Ectodermal cell (in vitro differentiated cells): ENCODE measurements around the gene RHOH. TPM values are rescaled to one million over a fixed set of nuclear protein-coding genes. Genes with fewer than 3 reads are reported as not detected.
"Not testable (repeated sequence)": the region's sequence is repeated elsewhere in the genome, so short reads cannot be mapped to it uniquely, and the experiment has no call there.

ENCODE experiments used
- H3K27ac ChIP-seq: 2 replicates; pipeline ENCODE4 v1.7.0; 2013; ENCODE audit warnings: mild to moderate bottlenecking, low read depth, low read length; ENCODE audit not compliant: insufficient read depth, poor library complexity, severe bottlenecking
- H3K27me3 ChIP-seq: 2 replicates; pipeline ENCODE4 v1.7.0; 2013; ENCODE audit warnings: mild to moderate bottlenecking, low read length; ENCODE audit not compliant: insufficient read depth, control insufficient read depth, poor library complexity, severe bottlenecking
- H3K36me3 ChIP-seq: one replicate; pipeline ENCODE4 v1.7.0; 2013; ENCODE audit warnings: low read length; ENCODE audit not compliant: control insufficient read depth, insufficient read depth
- H3K4me1 ChIP-seq: one replicate; pipeline ENCODE4 v1.7.0; 2013; ENCODE audit warnings: low read length; ENCODE audit not compliant: control insufficient read depth, insufficient read depth
- H3K4me3 ChIP-seq: 2 replicates; pipeline ENCODE4 v1.7.0; 2013; ENCODE audit warnings: low read depth, low read length, control low read depth; ENCODE audit not compliant: insufficient read depth
- H3K9me3 ChIP-seq: 2 replicates; pipeline ENCODE4 v1.7.0; 2013; ENCODE audit warnings: mild to moderate bottlenecking, low read length, moderate library complexity; ENCODE audit not compliant: control insufficient read depth
- WGBS, 2 experiments: methylation state at CpG; one replicate each; pipeline ENCODE4 v1.1.7; 2013; ENCODE audit warnings: missing lambda C conversion rate in 2 of 2; 5-methylcytosine and 5-hydroxymethylcytosine counted together
- polyA plus RNA-seq, 4 experiments: library from polyadenylated mRNA; stranded (reverse); fragments of 50-300 nt; gene quantifications; one replicate each; pipeline ENCODE4 v1.2.3, GENCODE V29; 2013

RHOH gene, protein sequence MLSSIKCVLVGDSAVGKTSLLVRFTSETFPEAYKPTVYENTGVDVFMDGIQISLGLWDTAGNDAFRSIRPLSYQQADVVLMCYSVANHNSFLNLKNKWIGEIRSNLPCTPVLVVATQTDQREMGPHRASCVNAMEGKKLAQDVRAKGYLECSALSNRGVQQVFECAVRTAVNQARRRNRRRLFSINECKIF
- 1.1 TPM for polyA plus RNA-seq (2013, experiment 1 of 4)
- polyA plus RNA-seq (2013, experiment 2 of 4), result 1.1 TPM
- 0.32 TPM for polyA plus RNA-seq (2013, experiment 3 of 4)
- polyA plus RNA-seq (2013, experiment 4 of 4), result 0.77 TPM

DNA sequence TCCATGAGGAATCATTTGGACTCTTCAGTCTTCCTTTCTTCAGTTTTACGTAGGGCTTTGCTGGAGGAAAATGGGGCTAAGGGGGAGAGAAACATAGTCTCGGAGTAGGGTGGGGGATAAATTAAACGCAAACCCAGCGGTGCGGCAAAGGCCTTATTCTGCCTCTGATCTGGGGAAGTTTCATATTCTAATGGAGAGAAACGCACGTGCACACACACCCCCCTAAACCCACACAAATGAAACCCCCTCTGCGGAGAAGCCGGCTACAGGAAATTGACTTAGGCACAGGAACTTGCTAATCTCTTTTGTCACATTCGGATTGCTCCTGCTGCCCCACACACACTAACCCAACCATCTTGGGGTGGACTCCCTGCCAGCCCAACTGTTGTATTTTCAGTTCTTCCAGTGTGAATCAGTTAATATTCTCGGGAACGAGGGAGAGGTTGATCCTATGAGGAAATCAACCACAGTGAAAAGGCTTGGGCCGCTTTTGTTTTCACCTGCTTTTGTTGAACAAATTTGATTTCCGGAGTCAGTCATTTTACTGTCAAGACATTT, at the start of gene RHOH:
Gene RHOH (plus strand): TSS at position 308 of the 558 bp plus-strand sequence. CDS start 46,356 bp downstream, outside the sequence.
- H3K27me3 ChIP-seq, result no peaks in the 10 kb centered on the region
- no peaks in the 10 kb centered on the region for H3K36me3 ChIP-seq
- WGBS, 2 experiments, result 20 to 31% methylated on average over 14 of the region's 14 CpGs
- no peak within 1 kb of the TSS for H3K27ac ChIP-seq
- H3K9me3 ChIP-seq, result no peaks in the 10 kb centered on the region
- peaks cover 22% of the 10 kb centered on the region for H3K4me1 ChIP-seq
- H3K4me3 ChIP-seq, result peak within 1 kb of the TSS; percentile 6

DNA sequence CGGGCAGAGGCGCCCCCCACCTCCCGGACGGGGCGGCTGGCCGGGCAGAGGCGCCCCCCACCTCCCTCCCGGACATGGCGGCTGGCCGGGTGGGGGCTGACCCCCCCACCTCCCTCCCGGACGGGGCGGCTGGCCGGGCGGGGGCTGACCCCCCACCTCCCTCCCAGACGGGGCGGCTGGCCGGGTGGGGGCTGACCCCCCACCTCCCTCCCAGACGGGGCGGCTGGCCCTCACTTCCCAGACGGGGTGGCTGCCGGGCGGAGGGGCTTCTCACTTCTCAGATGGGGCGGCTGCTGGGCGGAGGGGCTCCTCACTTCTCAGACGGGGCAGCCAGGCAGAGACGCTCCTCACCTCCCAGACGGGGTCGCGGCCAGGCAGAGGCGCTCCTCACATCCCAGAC, 49.3 kb upstream of the RHOH start:
- 93 to 95% methylated on average over 30 to 31 of the region's 31 CpGs for WGBS, 2 experiments
- H3K9me3 ChIP-seq, result not testable (repeated sequence)

DNA sequence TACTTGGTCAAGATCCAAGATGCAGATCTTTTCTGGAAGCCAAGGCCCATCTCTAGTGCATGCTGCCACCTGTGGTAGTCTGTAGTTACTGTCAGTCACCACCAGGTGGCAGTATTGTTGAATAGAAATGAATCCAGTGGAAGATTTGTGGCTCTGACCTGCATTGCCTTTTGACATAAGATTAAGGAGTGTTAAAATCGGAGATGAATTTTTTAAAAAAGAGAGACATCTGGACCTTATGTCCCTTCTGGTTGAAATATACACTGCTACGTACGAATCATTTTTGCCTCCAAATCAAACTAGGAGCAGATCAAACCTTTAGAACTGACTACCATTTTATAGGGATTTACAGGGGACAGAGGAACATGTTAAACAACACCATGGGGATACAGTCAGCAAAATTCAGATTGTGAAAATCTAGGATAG, 46.9 kb upstream of the RHOH start:
- Histone ChIP-seq H3K4me3 (no peak overlapping the region), H3K36me3 (peaks cover 6% of the 10 kb centered on the region)

More for the DNA sequence above, 49.3 kb upstream of the RHOH start:
- H3K36me3 ChIP-seq, result peaks cover 26% of the 10 kb centered on the region
- H3K4me3 ChIP-seq, H3K27me3 ChIP-seq, H3K4me1 ChIP-seq, H3K27ac ChIP-seq: not testable (repeated sequence)

DNA sequence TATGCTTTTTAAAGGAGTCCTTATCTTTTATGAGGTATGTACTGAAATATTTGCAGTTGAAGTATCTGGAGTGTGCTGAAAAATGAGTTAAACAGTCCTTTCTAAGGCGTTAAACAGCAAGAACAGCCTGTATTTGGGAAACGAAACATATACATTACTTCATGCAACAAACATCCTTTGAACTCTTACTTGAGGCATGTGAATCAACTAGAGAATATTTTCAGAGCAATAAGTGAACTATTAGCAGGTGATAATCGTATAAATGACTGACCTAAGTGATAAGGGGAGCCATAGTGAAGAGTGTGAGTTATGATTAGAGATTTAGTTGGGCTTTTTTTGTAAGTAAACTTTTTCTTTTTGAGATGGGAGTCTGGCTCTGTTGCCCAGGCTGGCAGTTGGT, 45.9 kb upstream of the RHOH start:
- H3K4me1 ChIP-seq, result no peaks in the 10 kb centered on the region
- no peak overlapping the region for H3K27ac ChIP-seq
- whole genome bisulfite sequencing, 2 experiments, result 98 to 99% methylated on average over 3 of the region's 3 CpGs
- no peak overlapping the region for H3K4me3 ChIP-seq
- H3K27me3 ChIP-seq, result no peaks in the 10 kb centered on the region
- H3K9me3 ChIP-seq, result no peaks in the 10 kb centered on the region
- H3K36me3 ChIP-seq, result peaks cover 5% of the 10 kb centered on the region

More for the DNA sequence above, 46.9 kb upstream of the RHOH start:
- Histone ChIP-seq H3K27me3 (no peaks in the 10 kb centered on the region), H3K9me3 (no peaks in the 10 kb centered on the region), H3K4me1 (no peaks in the 10 kb centered on the region), H3K27ac (no peak overlapping the region)
- WGBS, 2 experiments, result 86 to 95% methylated on average over 3 of the region's 3 CpGs

DNA sequence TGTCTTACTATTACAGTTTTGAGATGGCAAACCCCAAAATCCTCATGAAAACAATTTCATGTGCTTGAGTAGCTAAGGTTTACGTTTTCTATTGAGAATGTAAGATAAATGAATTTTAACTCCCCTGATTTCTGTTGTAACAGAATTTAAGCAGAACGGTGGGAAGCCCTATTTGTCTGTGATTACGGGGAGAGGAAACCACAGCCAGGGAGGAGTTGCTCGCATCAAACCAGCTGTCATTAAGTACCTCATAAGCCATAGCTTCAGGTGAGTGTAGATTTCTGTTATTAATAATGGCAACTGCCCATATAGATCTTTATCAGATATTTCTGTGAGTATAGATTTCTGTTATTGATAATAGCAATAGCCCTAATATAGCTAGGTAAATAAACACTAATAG, 44.2 kb upstream of the RHOH start:
- Histone ChIP-seq H3K27ac (no peak overlapping the region), H3K9me3 (no peaks in the 10 kb centered on the region), H3K4me3 (no peak overlapping the region), H3K4me1 (no peaks in the 10 kb centered on the region), H3K36me3 (peaks cover 5% of the 10 kb centered on the region), H3K27me3 (no peaks in the 10 kb centered on the region)
- 85 to 90% methylated on average over 4 of the region's 4 CpGs for WGBS, 2 experiments

DNA sequence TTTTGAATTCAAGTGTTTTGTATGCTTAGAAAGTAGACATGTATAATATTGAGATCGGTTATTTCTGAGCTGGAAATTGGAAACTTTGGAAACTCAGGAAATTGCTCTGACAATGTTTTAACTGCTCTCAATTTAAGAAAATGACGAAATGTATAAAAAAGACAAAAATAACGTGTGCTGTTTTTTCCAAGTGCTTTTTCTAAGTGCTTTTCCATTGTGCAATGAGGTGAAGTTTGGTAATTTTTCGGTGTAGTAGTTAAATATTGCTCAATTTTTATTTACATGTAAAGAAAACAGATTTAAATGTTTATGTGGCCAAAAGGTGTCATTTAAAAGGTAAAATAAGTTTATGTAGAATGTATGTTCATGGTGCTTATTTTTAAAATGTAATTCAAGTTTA, 39.4 kb upstream of the RHOH start:
- 91 to 96% methylated on average over 4 of the region's 4 CpGs for WGBS, 2 experiments
- H3K4me1 ChIP-seq, result no peaks in the 10 kb centered on the region
- no peaks in the 10 kb centered on the region for H3K36me3 ChIP-seq
- H3K4me3 ChIP-seq, result no peak overlapping the region
- no peaks in the 10 kb centered on the region for H3K9me3 ChIP-seq
- H3K27ac ChIP-seq, result no peak overlapping the region
- no peaks in the 10 kb centered on the region for H3K27me3 ChIP-seq

DNA sequence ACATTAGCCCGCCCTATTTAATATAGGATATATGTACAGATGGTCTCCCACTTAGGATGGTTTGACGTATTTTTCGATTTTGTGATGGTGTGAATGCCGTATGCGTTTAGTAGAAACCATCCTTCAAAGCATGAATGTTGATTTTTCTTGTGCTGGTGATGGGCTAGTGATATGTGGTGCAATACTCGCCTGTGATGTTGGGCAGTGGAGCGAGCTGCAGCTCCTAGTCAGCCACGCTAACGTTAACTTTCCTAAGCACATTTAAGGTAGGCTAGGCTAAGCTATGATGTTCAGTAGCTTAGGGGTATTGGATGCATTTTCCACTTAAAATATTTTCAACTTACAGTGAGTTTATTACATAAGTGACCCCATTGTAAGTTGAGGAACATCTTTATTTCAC, 36.6 kb upstream of the RHOH start:
- Histone ChIP-seq H3K27me3 (no peaks in the 10 kb centered on the region), H3K27ac (no peak overlapping the region), H3K9me3 (no peaks in the 10 kb centered on the region), H3K4me1 (no peaks in the 10 kb centered on the region), H3K4me3 (no peak overlapping the region), H3K36me3 (no peaks in the 10 kb centered on the region)
- 93 to 94% methylated on average over 9 of the region's 9 CpGs for WGBS, 2 experiments

DNA sequence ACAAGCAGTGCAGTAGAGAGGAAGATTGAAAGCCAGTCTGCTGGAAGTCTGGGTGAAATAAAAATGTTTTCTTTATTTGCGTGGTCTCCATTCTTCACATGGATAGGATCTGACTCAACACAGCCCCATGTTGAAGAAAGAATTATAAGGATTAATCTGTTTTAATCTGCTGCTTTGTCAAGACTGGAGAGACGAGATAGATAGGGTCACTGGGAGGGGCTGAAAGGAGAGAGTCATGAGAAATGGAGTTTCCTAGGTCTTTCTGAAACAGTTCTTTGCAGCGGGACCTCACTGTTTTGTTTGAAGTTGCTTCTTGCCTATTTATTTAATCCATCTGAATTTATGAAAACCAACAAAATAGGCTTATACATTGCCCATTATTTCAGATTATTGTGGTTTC, 32.4 kb upstream of the RHOH start:
- H3K4me3 ChIP-seq, result no peak overlapping the region
- no peaks in the 10 kb centered on the region for H3K36me3 ChIP-seq
- 78 to 87% methylated on average over 2 to 3 of the region's 3 CpGs for WGBS, 2 experiments
- H3K27ac ChIP-seq, result no peak overlapping the region
- H3K9me3 ChIP-seq, result no peaks in the 10 kb centered on the region
- H3K27me3 ChIP-seq, result no peaks in the 10 kb centered on the region
- no peaks in the 10 kb centered on the region for H3K4me1 ChIP-seq

DNA sequence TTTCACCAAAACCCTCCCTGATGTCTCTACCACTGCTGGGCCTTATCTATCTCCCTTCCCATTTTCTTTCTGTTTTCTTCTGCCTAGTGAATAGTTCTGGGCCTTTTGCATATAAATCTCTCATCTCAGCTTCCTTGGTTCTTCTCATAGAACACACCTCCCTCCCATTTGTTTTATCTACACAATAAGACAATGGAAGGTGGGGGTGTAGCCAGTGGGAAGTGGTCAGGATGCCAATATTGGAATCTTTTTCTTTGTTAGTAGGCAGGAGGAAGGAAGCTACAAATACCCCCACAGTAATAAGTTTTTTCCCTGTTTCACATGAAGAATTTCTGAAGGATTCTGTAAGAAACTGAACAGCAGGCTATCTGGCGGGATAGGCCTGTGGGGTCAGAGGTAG, 30.9 kb upstream of the RHOH start:
- Histone ChIP-seq H3K27me3 (no peaks in the 10 kb centered on the region), H3K4me1 (no peaks in the 10 kb centered on the region), H3K36me3 (no peaks in the 10 kb centered on the region), H3K9me3 (no peaks in the 10 kb centered on the region), H3K27ac (no peak overlapping the region), H3K4me3 (no peak overlapping the region)
- WGBS, 2 experiments, result no CpG with 5 or more reads among the region's 1 CpG

DNA sequence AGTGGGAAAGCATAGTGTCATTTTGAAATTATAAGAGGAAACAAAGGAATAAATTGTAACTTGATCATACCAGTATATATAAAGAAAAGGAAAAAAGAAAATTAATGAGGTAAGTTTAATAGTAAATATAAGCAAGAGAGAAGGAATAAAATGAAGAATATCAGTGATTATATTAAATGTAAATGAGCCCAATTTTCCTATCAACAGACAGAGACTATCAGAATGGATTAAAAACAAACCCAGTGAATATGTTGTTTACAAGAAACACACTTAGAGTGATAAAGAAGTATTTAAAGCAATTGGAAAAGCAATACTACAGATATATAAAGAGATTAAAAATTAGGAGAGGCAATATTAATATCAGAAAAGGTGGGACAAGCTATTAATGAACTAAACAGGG, 28.8 kb upstream of the RHOH start:
- H3K9me3 ChIP-seq, result no peaks in the 10 kb centered on the region
- H3K4me1 ChIP-seq, result no peaks in the 10 kb centered on the region
- no peak overlapping the region for H3K4me3 ChIP-seq
- no peaks in the 10 kb centered on the region for H3K27me3 ChIP-seq
- no peak overlapping the region for H3K27ac ChIP-seq
- no peaks in the 10 kb centered on the region for H3K36me3 ChIP-seq
